Sigmoid colon (tissue), 4 donors: ENCODE data around the gene OR5J2.
"Not testable (repeated sequence)": the region's sequence is repeated elsewhere in the genome, so short reads cannot be mapped to it uniquely, and the experiment has no call there.

Experiments used
- CTCF ChIP-seq, 4 experiments: fragments of 450-650 bp in 3 of 4; fragments of 200-600 bp in 1 of 4; IDR thresholded peaks; one replicate each; pipeline ENCODE4 v1.5.1; 2016 to 2019; ENCODE audit warnings: antibody characterized with exemption in 4 of 4, mild to moderate bottlenecking in 3 of 4, moderate library complexity in 2 of 4
- EP300 ChIP-seq, 4 donors: sonication (generic); formaldehyde crosslinking; IDR thresholded peaks; one replicate each; pipeline ENCODE4 v1.6.1; 2017; ENCODE audit warnings: antibody characterized with exemption in 4 of 4

- TF ChIP-seq CTCF, EP300 (IDR thresholded peaks at IDR 0.05): not testable (repeated sequence)
Observed at GRCh38 chr11:56219735-56220134, 43.3 kb downstream of the OR5J2 start.
